ENCODE results near the gene YBEY. TPM values are rescaled to one million over a fixed set of nuclear protein-coding genes. Genes with fewer than 3 reads are reported as not detected.
"Not testable (repeated sequence)": the region's sequence is repeated elsewhere in the genome, so short reads cannot be mapped to it uniquely, and the experiment has no call there.

The YBEY gene
- polyA plus RNA-seq, 1 experiment = 31.2 TPM

DNA sequence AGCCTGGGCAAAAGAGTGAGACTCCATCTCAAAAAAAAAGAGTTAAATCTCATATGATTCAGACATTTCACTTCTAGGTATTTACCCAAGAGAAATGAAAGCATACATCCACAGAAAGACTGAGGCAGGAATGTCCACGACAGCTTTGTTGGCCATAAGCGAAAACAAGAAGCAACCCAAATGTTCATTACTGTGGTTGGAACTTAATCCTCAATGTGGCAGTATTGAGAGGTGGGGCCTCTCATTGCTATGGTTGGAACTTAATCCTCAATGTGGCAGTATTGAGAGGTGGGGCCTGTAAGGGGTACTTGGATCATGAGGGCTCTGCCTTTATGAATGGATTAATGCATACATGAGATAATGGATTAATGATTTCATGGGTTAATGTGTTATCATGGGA is 22.3 kb downstream of the YBEY start:
- Histone ChIP-seq H3K27ac (ENCODE audit: low read depth, low read length) (no peak overlapping the region), H3K27me3 (ENCODE audit: control insufficient read depth, insufficient read depth, low read length) (no peaks in the 10 kb centered on the region), H3K4me3 (ENCODE audit: low read depth, low read length) (no peak overlapping the region), H3K9me3 (ENCODE audit: control insufficient read depth, insufficient read depth, low read length) (no peaks in the 10 kb centered on the region; the same call in 1 of the 2 replicates)
- TF ChIP-seq, protein P1, sequence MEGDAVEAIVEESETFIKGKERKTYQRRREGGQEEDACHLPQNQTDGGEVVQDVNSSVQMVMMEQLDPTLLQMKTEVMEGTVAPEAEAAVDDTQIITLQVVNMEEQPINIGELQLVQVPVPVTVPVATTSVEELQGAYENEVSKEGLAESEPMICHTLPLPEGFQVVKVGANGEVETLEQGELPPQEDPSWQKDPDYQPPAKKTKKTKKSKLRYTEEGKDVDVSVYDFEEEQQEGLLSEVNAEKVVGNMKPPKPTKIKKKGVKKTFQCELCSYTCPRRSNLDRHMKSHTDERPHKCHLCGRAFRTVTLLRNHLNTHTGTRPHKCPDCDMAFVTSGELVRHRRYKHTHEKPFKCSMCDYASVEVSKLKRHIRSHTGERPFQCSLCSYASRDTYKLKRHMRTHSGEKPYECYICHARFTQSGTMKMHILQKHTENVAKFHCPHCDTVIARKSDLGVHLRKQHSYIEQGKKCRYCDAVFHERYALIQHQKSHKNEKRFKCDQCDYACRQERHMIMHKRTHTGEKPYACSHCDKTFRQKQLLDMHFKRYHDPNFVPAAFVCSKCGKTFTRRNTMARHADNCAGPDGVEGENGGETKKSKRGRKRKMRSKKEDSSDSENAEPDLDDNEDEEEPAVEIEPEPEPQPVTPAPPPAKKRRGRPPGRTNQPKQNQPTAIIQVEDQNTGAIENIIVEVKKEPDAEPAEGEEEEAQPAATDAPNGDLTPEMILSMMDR (IDR thresholded peaks at IDR 0.05; ENCODE audit: low read depth, low read length) = no peak
- CTCF ChIA-PET = no interaction called here
- no peak for DNase-seq (ENCODE audit: low read depth, low spot score)
- POLR2A ChIA-PET = no interaction called here

DNA sequence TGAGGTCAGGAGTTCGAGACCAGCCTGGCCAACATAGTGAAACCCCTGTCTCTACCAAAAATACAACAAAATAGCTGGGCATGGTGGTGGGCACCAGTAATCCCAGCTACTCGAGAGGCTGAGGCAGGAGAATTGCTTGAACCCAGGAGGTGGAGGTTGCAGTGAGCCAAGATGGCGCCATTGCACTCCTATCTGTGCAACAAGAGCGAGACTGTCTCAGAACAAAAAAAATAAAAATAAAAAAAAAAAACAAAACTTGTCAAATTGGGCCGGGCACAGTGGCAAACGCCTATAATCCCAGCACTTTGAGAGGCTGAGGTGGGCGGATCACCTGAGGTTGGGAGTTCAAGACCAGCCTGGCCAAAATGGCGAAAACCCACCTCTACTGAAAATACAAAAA is 24.1 kb downstream of the YBEY start:
- DNase-seq (ENCODE audit: low read depth, low spot score); H3K9me3 ChIP-seq (ENCODE audit: control insufficient read depth, insufficient read depth, low read length); H3K27ac ChIP-seq (ENCODE audit: low read depth, low read length); CTCF ChIA-PET; H3K4me3 ChIP-seq (ENCODE audit: low read depth, low read length); H3K27me3 ChIP-seq (ENCODE audit: control insufficient read depth, insufficient read depth, low read length); POLR2A ChIA-PET: not testable (repeated sequence)

DNA sequence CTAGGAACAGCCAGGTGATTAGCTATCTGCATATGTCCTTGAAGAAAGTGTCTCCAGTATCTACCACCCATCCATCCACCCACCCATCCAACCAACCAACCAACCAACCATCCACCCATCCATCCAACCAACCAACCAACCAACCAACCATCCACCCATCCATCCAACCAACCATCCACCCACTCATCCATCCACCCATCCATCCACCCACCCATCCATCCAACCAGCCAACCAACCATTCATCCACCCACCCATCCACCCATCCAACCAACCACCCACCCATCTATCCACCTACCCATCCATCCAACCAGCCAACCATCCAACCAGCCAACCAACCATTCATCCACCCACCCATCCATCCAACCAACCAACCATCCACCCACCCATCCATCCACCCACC is 25.4 kb downstream of the YBEY start:
- CTCF ChIA-PET = no interaction called here
- no peak overlapping the region for H3K4me3 ChIP-seq (ENCODE audit: low read depth, low read length)
- TF ChIP-seq, protein P1 (IDR thresholded peaks at IDR 0.05; ENCODE audit: low read depth, low read length) = no peak
- H3K27ac ChIP-seq (ENCODE audit: low read depth, low read length) = no peak overlapping the region
- no peaks in the 10 kb centered on the region; the same call in 1 of the 2 replicates for H3K9me3 ChIP-seq (ENCODE audit: control insufficient read depth, insufficient read depth, low read length)
- no peaks in the 10 kb centered on the region for H3K27me3 ChIP-seq (ENCODE audit: control insufficient read depth, insufficient read depth, low read length)
- no peak for DNase-seq (ENCODE audit: low read depth, low spot score)
- POLR2A ChIA-PET = no interaction called here

DNA sequence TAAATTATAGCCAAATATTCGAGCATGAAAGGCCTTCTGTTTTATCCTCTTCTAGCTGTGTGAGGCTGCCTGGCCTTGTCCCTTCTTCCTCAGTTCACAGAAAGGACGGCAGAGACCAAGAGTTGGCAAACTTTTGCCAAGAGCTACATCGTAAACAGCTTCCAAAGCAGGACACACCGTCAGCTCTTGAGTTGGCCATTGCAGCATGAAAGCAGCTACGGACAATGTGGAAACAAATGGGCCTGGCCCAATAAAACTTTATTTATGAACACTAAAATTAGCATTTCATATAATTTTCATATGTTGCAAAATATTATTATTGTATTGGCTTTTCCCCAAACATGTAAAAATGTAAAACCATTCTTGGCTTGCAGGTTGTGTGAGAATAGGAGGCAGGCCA is 26.8 kb downstream of the YBEY start:
- Histone ChIP-seq H3K27me3 (ENCODE audit: control insufficient read depth, insufficient read depth, low read length) (no peaks in the 10 kb centered on the region), H3K27ac (ENCODE audit: low read depth, low read length) (no peak overlapping the region), H3K9me3 (ENCODE audit: control insufficient read depth, insufficient read depth, low read length) (no peaks in the 10 kb centered on the region; the same call in 1 of the 2 replicates), H3K4me3 (ENCODE audit: low read depth, low read length) (no peak overlapping the region)
- POLR2A ChIA-PET = no interaction called here
- CTCF ChIA-PET = no interaction called here
- TF ChIP-seq, protein P1 (IDR thresholded peaks at IDR 0.05; ENCODE audit: low read depth, low read length) = no peak
- no peak for DNase-seq (ENCODE audit: low read depth, low spot score)

DNA sequence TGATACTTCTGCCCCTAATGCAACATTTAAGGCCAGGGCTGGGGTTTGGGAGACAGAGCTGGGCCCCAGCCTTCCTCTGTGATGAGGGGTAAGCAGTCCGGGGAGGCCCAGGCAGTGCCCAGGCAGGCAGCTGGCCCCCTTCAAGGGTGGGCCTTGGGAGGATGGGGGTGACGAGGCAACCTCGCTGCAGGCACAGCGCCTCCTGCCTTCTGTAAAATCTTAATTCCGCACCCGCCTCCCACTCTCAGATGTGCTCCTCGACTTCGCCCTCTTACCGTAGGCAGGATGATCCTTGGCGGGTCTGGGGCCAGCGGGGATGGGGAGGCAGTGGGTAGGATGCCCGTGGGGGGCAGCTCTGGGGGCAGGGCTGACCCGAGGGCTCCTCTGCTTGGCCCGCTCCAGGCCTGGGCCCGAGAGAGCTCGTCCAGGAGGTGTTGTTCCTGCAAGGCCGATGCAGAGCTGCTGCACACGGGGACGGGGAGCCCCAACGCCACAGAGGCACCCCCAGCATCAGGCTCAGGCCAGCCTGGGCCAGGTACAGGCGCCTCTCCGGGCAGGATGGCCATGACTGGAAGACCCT is 28.4 kb downstream of the YBEY start:
- H3K9me3 ChIP-seq (ENCODE audit: control insufficient read depth, insufficient read depth, low read length) = no peaks in the 10 kb centered on the region; the same call in 1 of the 2 replicates
- H3K4me3 ChIP-seq (ENCODE audit: low read depth, low read length) = no peak overlapping the region
- DNase-seq (ENCODE audit: low read depth, low spot score) = no peak
- ChIA-PET POLR2A (no interaction called here), CTCF (no interaction called here)
- no peak overlapping the region for H3K27ac ChIP-seq (ENCODE audit: low read depth, low read length)
- TF ChIP-seq, protein P1 (IDR thresholded peaks at IDR 0.05; ENCODE audit: low read depth, low read length) = no peak
- no peaks in the 10 kb centered on the region for H3K27me3 ChIP-seq (ENCODE audit: control insufficient read depth, insufficient read depth, low read length)

Measured in AG04450 (cell line).